Left lung (tissue), 10 donors: ENCODE measurements around the gene IL1R1. TPM values are rescaled to one million over a fixed set of nuclear protein-coding genes. Genes with fewer than 3 reads are reported as not detected.

Source experiments
- ATAC-seq: fragments of 200-7000 bp; cut with Tn5 transposase; one replicate; pipeline ENCODE4 v1.9.1; 2020; ENCODE audit warnings: moderate library complexity
- DNase-seq, 4 donors: peaks; one replicate each; pipeline ENCODE4 v3.0.0-alpha.2; 2013 to 2020
- H3K27ac ChIP-seq, 2 donors: fragments of 200-600 bp; sonication (generic) in 1 of 2; one replicate each; pipeline versions ENCODE4 v1.5.0 to v1.8.0; 2020 to 2021
- H3K27me3 ChIP-seq, 2 donors: fragments of 200-600 bp; sonication (generic) in 1 of 2; one replicate each; pipeline versions ENCODE4 v1.5.0 to v1.8.0; 2020 to 2021
- H3K36me3 ChIP-seq, 2 donors: fragments of 200-600 bp; sonication (generic) in 1 of 2; one replicate each; pipeline versions ENCODE4 v1.5.0 to v1.8.0; 2020 to 2021
- H3K4me1 ChIP-seq, 2 donors: fragments of 200-600 bp; one replicate each; pipeline ENCODE4 v1.8.0; 2021
- H3K4me3 ChIP-seq, 2 donors: fragments of 200-600 bp; sonication (generic) in 1 of 2; one replicate each; pipeline versions ENCODE4 v1.5.0 to v1.8.0; 2020 to 2021; ENCODE audit warnings: mild to moderate bottlenecking in 1 of 2
- H3K9me3 ChIP-seq, 2 donors: fragments of 200-600 bp; sonication (generic) in 1 of 2; one replicate each; pipeline versions ENCODE4 v1.5.0 to v1.8.0; 2020 to 2021
- CTCF ChIP-seq, 2 donors: fragments of 200-600 bp; sonication (generic) in 1 of 2; IDR thresholded peaks; one replicate each; pipeline versions ENCODE4 v1.5.0 to v1.8.0; 2021; ENCODE audit warnings: antibody characterized with exemption in 2 of 2
- intact Hi-C, 2 donors: fragments of 100-400 bp; cut with DNase I; formaldehyde crosslinking; loops; one replicate each; pipeline versions ENCODE4 v1.11.2 to v1.14.2; 2022
- polyA plus RNA-seq, 6 donors: library from polyadenylated mRNA; unstranded; fragments of 120-200 nt; gene quantifications; one replicate each; pipeline ENCODE4 v1.2.1, GENCODE V29; 2013; ENCODE audit not compliant: insufficient read length in 6 of 6
- total RNA-seq, 2 donors: library from RNA; stranded (reverse); fragmentation: NEBNext Ultra II Directional; extraction: Animal tissue kit (Norgen Biotek cat#: 25700); gene quantifications; one replicate each; pipeline ENCODE4 v1.2.1, GENCODE V29; 2021
- donor health status: DM: no; HTN: yes; CAD: no.
- donor health status: DM: no; HTN: no; CAD: no.

IL1R1 gene
- total and polyA plus RNA-seq, 8 donors: 91.1 to 224 (median 112) TPM

GRCh38 chr2:102179061-102179460 is 36.5 kb downstream of the IL1R1 start:
- Histone ChIP-seq H3K36me3 (peaks cover 0 to 58% of the 10 kb centered on the region in 2 donors), H3K27me3 (no peaks in the 10 kb centered on the region), H3K4me1 (no peaks in the 10 kb centered on the region), H3K4me3 (no peak overlapping the region), H3K27ac (no peak overlapping the region), H3K9me3 (no peaks in the 10 kb centered on the region)
- intact Hi-C loops: no loop called here
- TF ChIP-seq CTCF (IDR thresholded peaks at IDR 0.05): no peak
- ATAC-seq (no peak), DNase-seq (no peak)

GRCh38 chr2:102179788-102180686 is 37.5 kb downstream of the IL1R1 start:
- intact Hi-C loops: no loop called here
- no peak for TF ChIP-seq CTCF (IDR thresholded peaks at IDR 0.05)
- Histone ChIP-seq H3K36me3 (peaks cover 0 to 49% of the 10 kb centered on the region in 2 donors), H3K27me3 (no peaks in the 10 kb centered on the region), H3K27ac (no peak overlapping the region), H3K4me3 (no peak overlapping the region), H3K9me3 (no peaks in the 10 kb centered on the region), H3K4me1 (peaks cover 0 to 6% of the 10 kb centered on the region in 2 donors)
- ATAC-seq (no peak), DNase-seq (no peak)

- no peak for ATAC-seq
- H3K27me3 ChIP-seq: no peaks in the 10 kb centered on the region
- TF ChIP-seq CTCF (IDR thresholded peaks at IDR 0.05): no peak
- no peak overlapping the region for H3K4me3 ChIP-seq
- no peak for DNase-seq
- H3K36me3 ChIP-seq: peaks cover 0 to 42% of the 10 kb centered on the region in 2 donors
- H3K27ac ChIP-seq: no peak overlapping the region
- H3K9me3 ChIP-seq: no peaks in the 10 kb centered on the region
- intact Hi-C loops: no loop called here
- H3K4me1 ChIP-seq: peaks cover 0 to 6% of the 10 kb centered on the region in 2 donors
Observed at GRCh38 chr2:102180687-102180999, 38.1 kb downstream of the IL1R1 start.

DNA sequence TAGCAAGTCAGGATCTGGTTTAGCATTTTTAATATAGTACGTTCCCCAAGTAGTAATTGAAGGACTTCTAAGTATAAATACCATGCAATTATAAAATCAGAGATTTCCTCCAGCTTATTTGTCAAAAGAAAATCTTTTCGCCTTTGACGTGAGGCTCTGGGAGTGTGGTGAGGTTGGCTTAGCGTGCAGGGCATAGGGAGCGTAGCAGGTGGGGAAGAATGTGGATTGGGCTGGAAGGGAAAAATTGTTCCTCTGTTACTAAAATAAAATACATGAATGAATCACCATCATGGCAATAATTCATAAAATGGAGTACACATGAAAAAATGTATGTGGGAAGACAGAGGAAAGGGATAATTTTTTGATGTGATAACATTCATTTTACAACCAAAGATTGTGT is 38.8 kb downstream of the IL1R1 start:
- Histone ChIP-seq H3K27ac (no peak overlapping the region), H3K36me3 (peaks cover 0 to 35% of the 10 kb centered on the region in 2 donors), H3K4me3 (no peak overlapping the region), H3K9me3 (no peaks in the 10 kb centered on the region), H3K27me3 (no peaks in the 10 kb centered on the region), H3K4me1 (peaks cover 0 to 6% of the 10 kb centered on the region in 2 donors)
- intact Hi-C loops: no loop called here
- ATAC-seq (no peak), DNase-seq (no peak)
- TF ChIP-seq CTCF (IDR thresholded peaks at IDR 0.05): no peak

- intact Hi-C loops: no loop called here
- peaks cover 0 to 6% of the 10 kb centered on the region in 2 donors for H3K4me1 ChIP-seq
- no peak for TF ChIP-seq CTCF (IDR thresholded peaks at IDR 0.05)
- H3K36me3 ChIP-seq: peaks cover 0 to 28% of the 10 kb centered on the region in 2 donors
- H3K4me3 ChIP-seq: no peak overlapping the region
- H3K27me3 ChIP-seq: peaks cover 0 to 5% of the 10 kb centered on the region in 2 donors
- ATAC-seq (no peak), DNase-seq (peak in 1 of 4 donors; percentile 65)
- peak overlapping the region in 1 of 2 donors; percentile 23 for H3K27ac ChIP-seq
- H3K9me3 ChIP-seq: no peaks in the 10 kb centered on the region
Observed at GRCh38 chr2:102181919-102182635, 39.5 kb downstream of the IL1R1 start.
